NK-92 (cell line): ENCODE results near the gene CFAP46.

Experiments used
- DNase-seq: peaks from one replicate; lab custom pipeline; 2025; ENCODE audit not compliant: unreplicated experiment; lab: John Stamatoyannopoulos, UW

Gene CFAP46

DNA sequence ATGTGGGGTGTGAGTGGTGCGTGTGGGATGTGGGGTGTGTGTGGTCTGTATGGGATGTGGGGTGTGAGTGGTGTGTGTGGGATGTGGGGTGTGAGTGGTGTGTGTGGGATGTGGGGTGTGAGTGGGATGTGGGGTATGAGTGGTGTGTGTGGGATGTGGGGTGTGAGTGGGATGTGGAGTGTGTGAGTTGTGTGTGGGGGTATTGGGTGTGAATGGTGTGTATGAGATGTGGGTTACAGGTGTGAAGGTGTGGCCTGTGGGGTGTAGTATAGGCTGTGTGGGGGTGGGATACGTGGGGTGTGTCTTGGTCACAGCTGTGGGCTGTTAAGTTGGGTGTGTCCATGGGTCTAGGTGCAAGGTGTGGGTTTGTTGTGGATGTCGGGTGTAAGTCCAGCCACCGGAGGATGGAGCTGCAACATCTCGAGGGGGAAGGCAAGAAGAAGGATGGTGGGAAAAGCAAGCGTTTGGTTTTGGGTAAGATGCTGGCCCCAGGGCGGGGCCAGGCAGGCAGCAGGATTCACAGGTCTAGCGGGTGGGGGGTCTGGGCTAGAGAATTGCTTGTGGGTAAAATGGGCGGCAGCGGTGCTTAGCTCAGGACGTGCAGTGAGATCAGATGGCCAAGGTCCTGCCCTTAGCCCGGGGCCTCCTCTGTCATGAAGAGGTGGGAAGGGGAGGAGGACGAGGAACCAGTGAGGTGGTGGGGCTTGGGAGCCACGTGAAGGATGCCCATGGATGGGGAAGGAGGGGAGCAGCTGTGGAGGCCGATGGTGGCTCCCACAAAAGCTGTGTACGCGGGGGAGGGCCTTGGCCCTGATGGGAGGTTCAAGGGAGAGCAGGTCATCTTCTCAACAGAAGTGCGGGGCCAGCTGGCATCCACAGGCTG, 60.1 kb downstream of the CFAP46 start:
- DNase-seq: no peak

DNA sequence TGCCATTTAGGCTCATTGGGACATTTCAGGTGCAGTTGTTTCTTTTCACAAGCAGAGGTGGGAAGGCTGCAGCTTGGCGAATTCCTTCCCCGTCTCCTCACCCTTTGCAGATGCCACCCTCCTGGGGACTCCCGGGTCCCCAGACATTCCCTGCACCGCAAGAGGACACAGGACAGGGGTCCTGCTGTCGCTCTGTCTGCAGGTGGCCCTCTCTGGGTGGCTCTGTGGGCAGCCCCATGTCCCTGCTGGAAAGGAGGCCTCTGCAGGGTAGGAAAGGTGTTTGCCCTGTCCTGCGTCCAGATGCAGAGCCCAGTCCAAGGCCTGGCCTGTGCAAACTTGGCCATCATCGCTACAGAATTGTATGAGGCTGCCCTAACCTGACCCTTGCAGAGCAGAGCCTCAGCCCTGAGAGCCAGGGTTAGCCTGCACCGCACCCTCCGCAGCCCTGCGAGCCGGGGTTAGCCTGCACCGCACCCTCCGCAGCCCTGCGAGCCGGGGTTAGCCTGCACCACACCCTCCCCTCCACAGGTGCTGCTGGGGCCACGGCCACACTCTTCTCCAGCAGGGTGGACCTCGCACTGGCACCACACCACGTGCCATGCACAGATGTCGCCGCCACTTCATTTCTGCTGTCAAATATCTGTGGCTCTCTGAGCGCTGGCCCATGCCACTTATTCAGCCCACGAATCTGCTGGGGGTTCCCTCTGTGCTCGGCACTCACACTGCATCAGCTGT, 61.0 kb downstream of the CFAP46 start:
- no peak for DNase-seq

DNA sequence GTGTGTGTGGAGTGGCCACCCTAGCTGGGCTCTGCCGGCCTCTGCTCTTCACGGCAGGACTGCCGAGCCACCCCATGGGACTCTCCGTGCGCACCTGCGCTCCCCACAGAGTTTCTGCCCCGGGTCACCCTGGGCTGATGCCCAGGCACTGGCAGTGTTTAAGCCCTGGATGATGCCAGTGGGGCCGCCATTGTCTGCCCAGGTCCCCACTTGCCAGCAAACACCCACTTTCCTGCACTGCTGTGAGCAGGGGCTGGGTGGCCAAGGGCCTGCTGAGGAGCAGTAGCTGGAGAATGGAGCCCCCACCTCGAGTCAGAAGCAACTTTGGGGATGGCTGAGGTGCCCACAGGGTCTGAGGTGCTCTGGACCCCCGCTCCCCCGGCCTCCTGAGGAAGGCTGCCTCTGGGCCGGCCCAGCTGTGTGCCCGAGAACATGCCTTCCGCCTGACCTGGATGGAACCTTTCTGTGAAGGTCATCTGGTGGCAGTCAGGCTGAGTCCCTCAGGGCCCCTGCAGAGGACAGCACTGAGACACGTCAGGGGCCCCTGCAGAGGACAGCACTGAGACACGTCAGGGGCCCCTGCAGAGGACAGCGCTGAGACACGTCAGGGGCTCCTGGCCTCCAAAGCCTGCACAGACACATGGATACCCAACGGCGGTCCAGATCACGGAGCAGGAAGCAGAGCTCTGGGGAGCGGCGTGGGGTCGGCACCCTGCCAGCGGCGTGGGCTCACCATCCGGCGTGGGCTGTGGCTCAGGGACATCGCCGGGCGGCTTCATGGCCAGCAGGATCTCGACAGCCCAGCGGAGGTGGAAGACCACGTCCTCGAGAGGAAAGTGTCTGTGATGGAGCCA, 62.0 kb downstream of the CFAP46 start:
- DNase-seq: no peak

DNA sequence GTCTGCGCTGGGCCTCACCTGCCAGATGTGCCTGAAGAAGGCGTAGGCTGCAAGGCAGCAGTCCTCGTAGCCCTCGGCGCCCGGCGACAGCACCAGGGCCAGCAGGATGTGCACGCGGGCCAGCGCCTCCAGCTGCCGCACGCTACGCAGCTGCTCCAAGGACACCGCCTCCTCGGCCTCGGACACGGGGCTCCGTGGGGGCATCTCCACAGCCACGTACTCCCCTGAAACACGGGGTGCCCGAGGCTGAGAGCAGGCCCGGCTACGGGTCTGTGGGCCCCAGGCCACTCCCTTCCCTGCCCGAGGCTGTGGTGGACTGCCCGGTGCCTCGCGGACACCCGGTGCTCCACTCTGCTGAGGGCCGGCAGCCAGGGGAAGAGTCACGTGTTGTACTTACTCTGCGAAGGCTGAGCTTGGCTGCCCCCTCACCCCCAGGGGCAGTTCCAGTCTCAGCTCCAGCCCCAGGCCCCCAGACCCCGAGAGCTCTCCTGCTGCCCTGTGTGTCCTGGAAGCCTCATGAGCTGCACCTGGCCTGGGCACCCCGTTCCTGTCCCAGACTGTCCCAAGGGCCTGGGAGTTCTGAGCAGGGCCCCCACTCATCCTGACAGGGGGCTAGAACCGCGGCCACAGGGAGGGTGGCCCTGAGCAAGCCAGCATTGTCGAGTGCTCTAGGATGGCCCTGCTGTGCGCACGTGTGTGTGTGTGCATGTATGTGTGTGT, 62.8 kb downstream of the CFAP46 start:
- no peak for DNase-seq

DNA sequence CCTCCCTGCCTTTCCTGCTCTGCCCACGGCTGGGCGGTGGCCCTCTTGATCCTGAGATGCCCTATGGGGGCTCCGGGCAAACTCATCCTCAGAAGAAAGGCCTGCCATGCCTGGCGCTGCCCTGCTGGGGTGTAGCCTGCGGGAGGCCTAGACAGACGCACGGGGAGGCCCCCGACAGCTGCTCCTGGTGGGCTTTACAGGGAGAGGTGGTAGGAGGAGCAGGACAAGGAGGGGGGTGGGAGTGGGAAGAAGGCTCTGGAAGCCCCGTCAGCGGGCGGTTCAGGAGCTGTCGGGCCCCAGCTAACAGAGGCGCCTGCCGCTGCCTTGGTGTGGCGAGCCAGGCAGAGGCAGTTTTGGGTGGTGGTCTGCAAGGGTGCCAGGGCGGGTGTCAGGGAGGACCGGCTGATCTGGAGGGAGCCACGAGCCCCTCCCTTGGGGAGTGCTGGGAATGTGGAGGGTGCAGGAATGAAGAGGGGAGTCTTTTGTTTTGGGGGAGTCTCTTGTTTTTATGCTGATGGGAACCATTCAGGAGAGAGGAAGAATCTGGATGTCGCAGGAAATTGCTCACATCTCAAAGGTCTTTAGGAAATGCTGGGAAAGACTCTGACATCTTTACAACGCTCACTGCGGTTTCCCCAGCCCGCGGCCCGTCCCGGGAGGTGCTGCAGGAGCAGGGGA, 63.5 kb downstream of the CFAP46 start:
- DNase-seq: no peak

DNA sequence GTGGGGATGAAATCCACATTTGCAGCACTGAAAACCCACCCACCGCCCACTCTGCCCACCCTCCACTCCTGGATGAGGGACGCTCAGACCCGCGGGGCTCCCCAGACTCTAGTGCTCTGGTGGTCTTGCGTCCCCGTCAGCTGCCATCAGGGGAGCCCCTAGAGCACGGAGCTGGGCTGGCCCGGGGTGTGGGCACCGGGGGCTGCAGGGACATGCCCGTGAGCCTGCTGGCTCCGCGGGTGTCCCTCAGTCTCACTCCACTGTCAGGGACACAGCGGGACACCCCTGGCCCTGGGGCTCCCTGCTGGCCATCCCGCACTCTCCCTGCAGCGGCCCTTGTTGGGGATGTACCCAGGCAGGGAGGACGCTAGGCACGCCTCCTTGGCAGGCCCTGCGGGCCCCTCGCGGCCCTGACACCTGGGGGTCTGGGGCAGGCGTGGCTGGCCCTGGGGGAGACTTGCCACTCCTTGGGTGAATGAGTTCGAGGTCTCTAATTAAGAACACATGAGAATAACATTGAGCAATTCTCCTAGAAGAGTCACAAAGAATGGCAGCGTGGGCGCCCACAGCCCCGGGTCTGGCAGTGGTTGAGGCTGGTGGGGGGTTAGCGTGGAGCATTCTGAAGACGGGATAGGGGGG, 64.2 kb downstream of the CFAP46 start:
- DNase-seq: no peak

DNA sequence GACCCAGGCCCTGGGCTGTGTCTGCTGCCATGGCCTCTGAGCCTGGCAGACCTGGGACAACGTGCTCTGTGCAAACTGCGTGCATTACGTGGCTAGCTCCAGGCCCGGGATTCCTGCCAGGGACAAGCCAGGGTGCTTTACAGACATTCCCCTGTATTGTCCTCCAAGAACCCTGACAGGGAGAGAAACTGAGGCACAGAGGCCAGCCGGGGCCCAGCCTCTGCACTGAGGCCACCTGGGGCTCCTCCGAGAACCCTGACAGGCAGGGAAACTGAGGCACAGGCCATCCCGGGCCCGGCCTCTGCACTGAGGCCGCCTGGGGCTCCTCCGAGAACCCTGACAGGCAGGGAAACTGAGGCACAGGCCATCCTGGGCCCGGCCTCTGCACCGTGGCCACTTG, 64.9 kb downstream of the CFAP46 start:
- DNase-seq: no peak

DNA sequence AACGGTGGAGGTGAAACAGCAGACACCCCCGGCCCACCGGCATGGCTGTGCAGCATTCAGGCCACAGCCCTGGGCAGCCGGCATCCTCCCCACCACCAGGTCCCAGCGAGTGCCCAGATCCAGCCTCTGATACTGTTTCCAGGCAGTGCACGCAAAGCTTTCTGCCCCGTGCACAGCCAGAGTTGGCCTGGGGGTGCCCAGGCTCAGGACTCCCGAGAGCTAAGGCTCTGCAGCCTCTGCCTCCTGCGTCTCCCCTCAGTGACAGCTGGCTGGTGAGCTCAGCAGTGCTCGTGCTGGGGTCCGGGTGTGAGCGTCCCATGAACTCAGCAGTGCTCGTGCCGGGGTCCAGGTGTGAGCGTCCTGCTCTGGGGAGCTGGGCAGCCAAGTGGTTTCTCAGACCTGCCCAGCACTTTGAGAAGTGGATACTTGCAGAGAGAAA, 65.4 kb downstream of the CFAP46 start:
- no peak for DNase-seq

DNA sequence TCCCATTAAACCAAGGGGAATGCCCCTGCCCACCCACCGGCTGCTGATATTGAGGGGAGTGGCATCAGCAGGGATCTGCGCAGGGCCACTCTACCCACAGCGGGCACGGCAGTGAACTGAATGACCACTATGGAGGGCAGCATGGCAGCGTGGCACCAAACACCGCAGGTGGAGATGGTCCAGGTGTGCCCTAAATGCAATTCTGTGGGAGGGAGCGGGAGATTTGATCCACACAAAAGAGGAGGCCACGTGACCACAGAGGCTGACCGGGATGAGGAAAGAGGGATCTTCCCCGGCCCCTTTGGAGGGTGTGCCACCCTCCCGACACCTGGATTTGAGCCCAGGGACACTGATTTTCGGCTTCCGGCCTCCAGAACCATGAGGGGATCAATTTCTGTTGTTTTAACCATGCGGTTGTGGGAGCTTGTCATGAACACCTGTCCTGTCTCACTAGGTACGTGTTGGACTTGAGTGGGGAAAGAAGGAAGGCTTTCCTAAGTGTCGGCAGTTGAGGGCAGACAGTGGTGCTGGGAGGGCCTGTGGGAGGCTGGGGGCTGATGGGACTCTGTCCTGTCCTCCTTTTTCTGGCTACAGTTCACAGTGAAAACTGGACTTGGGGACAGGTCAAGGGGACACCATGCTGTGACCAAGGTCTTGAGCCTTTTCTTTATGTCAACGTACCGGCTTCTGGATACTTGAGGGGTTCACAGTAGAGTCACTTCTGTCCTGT, 66.1 kb downstream of the CFAP46 start:
- no peak for DNase-seq

DNA sequence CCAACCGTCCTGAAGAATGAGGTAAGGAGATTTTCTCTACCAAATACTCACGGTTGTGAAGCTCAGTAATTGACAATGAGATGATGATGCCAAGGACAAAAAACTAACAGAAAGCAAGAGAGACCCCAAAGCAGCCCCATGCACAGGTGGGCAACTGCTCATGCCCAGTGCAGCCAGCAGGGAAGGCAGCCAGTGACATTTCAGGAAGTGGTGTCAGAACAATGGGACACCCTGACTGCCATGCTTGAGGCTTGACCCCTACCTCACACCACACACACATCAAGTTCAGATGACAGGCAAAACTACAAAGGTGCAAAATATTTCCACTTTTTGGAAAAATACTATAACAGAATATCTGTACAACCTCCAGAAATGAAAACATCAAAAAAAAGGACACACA, 66.9 kb downstream of the CFAP46 start:
- DNase-seq: no peak

DNA sequence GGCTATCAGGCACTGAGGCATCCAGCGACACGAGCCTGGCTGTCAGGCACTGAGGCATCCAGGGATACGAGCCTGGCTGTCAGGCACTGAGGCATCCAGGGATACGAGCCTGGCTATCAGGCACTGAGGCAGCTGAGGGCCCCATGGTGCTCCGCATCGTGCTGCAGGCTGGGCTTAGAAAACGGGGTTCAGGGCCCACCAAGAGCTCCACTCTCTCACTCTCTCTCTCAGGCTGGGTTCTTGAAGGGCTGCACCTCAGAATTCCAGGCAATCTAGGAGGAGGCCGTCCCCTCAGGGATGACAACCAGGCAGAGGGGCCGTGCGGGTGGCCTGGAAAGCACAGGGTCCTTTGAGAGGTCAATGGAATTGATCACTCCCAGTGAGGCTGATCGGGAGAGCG, 69.0 kb downstream of the CFAP46 start:
- DNase-seq: no peak

DNA sequence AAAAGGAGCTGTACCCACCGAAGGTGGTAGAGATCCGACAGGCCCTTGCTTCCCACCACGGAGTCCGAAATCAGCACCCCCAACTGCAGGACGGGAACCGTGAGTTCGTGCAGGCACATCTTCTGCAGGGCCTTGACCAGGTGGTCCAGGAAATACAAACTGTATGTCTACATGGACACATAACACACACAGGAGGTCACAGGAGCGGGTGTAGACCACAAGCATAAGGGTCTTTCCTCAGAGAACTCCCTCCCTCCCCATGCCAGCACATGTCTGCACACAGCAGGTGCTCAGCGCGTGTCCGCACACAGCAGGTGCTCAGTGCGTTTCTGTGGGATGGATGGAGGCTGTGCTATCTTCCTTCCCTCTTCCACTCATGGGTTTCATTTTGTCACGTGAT, 69.7 kb downstream of the CFAP46 start:
- DNase-seq: no peak

DNA sequence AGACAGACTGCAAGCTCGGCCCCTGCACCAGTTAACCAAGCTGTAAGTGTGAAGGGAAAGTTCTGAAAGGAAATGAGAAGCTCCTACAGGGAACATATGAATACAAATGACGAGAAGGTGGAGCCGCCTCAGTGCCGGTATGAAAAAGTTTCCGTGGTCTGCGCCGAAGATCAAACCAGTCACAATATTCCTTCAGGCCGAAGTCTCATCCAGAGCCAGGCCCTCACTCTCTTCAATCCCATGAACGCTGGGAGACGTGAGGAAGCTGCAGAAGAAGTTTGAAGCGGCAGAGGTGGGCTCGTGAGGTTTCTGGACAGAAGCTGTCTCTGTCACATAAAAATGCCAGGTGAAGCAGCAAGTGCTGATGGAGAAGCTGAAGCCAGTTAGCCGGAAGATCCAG, 71.9 kb downstream of the CFAP46 start:
- DNase-seq: no peak

DNA sequence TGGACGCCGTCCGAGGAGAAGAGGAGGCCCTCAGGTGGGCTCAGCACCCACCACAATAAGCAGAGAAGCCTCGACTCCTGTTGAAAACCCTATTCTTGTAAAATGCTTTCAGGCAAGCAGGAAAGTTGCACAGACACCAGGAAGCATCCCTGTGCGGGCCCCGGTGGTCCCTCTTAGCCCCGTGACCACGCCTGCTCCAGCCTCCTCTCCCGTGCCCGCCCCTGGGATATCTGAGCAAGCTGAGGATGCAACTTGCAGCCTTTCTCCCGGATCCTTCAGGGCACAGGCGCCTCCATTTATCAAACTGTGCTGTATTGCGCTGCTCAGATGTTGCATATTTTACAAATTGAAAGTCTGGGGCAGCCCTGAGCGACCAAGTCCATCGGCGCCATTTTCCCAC, 72.7 kb downstream of the CFAP46 start:
- DNase-seq: no peak

DNA sequence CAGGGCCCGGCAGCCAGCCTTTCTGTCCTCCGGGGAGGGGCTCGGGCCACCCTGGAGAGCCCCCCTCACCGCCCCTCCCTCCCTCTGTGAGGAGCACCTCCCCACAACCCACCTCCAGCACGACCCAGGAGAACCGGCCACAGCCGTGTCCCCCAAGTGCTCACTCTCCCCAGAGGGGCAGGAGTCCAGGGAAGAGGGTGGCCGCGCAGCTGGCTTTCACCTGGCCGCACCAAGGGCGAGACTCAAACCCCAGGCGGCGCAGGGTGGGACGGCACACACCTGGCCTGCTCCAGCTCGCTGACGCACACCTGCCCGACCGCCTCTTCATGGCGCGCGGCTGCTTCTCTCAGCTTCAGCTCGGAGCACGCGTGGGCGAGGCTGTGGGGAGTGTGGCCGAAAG, 73.4 kb downstream of the CFAP46 start:
- no peak for DNase-seq

DNA sequence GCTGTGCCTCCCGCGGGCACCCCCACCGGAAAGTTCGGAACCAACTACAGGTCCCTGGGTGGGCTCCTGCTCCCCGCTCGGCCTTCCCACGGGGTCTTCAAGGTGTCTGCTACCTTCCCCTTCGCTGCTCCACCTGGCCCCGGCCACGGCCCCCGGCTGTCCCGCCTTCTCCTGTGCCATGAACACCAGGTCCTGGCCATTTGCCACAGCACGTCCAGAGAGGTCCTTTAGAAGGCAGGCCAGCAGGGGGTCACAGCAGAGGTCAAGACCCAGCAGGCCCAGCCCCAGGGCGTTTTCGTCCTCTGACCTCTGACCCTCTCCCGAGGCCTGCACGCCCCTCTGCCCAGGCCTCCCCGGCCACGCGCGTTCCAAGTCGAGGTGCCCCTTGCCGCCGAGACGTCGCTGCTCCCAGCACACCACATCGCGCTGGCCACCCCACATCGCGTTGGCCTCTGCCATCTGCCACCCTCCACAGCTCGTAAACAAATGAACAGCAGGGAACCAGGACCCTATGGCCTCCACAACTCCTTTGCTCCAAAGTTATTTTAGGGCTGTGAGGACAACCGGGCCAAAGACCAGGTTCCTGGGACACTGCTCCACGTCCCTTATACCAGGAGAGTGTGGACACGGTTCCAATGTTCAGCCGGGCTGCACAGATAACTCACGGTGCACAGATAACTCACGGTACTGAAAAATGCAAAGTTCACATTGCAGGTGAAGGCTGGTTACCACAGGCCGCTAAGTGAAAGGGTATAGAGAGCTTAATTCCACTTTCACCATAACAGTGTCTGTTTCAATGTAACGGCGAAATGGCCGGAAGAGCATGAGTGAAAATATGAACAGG, 74.3 kb downstream of the CFAP46 start:
- DNase-seq: no peak

DNA sequence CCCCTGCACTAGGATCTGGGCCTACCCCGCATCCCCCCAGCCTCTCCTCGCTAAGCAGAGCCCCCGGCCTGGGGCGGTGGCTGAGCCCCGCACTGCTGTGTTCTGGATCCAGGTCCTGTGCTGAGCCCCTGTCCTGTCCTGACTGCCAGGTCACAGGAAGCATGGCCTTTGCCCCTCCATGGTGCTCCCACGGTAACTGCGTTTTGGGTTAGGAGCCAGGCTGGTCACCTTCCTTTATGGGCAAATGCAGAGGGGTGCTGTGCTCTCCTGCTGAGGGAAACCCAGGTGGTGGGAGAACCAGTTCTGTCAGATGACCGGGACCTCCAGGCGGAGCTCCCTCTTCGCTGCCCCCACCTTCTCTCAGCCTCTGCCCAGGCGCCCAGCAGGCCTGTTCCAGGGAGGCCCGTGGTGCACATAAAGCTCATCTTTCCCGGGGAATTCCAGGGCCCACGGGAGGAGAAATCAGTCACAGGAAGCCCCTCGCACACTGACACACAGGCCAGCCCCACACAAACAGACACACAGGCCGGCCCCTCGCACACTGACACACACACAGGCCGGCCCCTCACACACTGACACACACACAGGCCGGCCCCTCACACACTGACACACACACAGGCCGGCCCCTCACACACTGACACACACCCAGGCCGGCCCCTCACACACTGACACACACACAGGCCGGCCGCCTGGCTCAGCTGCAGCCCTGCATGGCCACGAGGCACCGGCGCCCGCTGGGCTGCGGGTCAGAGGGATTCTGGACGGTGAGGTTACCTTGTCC, 75.6 kb downstream of the CFAP46 start:
- DNase-seq: no peak
